Astrocyte (in vitro differentiated cells and primary cell): ENCODE data around the gene ALAD.

Experiments
- CTCF ChIP-seq: IDR thresholded peaks from 2 replicates; pipeline ENCODE4 v1.5.1; 2011; ENCODE audit warnings: low read depth, mild to moderate bottlenecking, inconsistent platforms, low read length, moderate library complexity; ENCODE audit not compliant: insufficient read depth
- EZH2 ChIP-seq: IDR thresholded peaks from 2 replicates; pipeline ENCODE4 v1.6.1; 2012; ENCODE audit warnings: mild to moderate bottlenecking, low read length, inconsistent platforms; ENCODE audit not compliant: insufficient read depth

DNA sequence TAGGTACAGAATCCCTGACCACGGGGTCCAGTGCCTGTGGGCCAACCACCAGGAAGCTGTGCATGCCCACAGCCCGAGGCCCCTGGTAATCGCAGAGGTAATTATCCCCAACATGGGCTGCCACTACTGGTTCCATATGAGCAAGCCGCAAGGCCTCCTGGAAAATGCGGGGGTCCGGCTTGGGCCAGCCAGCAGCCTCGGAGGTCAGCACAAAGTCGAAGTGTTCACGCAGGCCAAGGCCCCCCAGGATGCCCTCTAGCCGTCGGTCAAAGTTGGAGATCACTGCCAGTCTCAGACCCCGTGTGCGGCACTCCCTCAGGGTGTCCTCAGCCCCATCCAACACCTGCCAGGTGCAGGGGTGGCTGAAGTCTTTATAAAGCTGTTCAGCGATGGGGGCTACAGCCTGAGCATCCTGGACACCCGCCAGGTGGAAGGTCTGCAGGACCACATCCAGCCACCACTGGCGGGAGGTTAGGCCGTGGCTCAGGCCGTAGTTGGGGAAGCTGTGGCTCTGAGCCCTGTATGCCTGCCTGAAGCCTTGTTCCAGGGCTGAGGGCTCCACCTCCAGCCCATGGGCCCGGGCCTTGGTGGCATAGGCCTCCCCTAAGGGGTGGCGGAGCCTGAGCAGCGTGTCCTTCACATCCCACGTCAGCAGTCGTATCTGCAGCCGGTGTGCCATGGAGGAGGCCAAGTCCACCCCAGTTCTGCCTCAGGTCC is 27.2 kb downstream of the ALAD start:
- TF ChIP-seq CTCF, result no peak
- TF ChIP-seq EZH2, result no peak
